Measurements from ENCODE around the gene PIK3R6. TPM values are rescaled to one million over a fixed set of nuclear protein-coding genes. Genes with fewer than 3 reads are reported as not detected.

Gene PIK3R6
- total and polyA plus RNA-seq, 2 of the 13 experiments (the other 11 are each of a cell fraction or from before 2014, with no cell fraction given) = not detected

GRCh38 chr17:8844229-8845218 is 22.9 kb downstream of the PIK3R6 start:
- H3K27ac ChIP-seq (ENCODE audit: extremely low read length, insufficient read depth, low read length) = no peak overlapping the region
- no peaks in the 10 kb centered on the region for H3K9me3 ChIP-seq (ENCODE audit: low read length)
- no peak overlapping the region for H3K4me2 ChIP-seq (ENCODE audit: low read depth, low read length)
- DNase-seq (ENCODE audit: low spot score) (no peak), ATAC-seq (no peak), FAIRE-seq (no peak)
- ChIA-PET POLR2A (no interaction called here), CTCF (ENCODE audit: low intra/inter-chr PET ratio, low total read pairs) (no interaction called here)
- BruUV-seq (replicated peaks) = no TSS peak
- intact Hi-C loops (cut with micrococcal nuclease; ENCODE audit: unreplicated experiment) (no loop called here), in situ Hi-C loops (cut with HindIII; ENCODE audit: extremely low pct_ligation_motif_present, low pct_unique_long_range_greater_than_20kb) (no loop called here)
- H3K36me3 ChIP-seq (replicated peaks in 1 of 2; ENCODE audit: control insufficient read depth in 1 of 2, insufficient read depth in 2 of 2, low read length in 2 of 2) = no peaks in the 10 kb centered on the region
- H3K4me1 ChIP-seq (ENCODE audit: insufficient read depth, low read length) = no peaks in the 10 kb centered on the region
- no peaks in the 10 kb centered on the region for H4K20me1 ChIP-seq (ENCODE audit: insufficient read depth, low read length)
- no peak overlapping the region for H2AFZ ChIP-seq (ENCODE audit: low read length)
- H3K9ac ChIP-seq (ENCODE audit: insufficient read depth, low read depth, low read length) = no peak overlapping the region
- no peak overlapping the region for H3K4me3 ChIP-seq (replicated peaks in 1 of 3; ENCODE audit: insufficient read depth in 1 of 3, low read depth in 2 of 3, low read length in 3 of 3)
- no peaks in the 10 kb centered on the region for H3K79me2 ChIP-seq (ENCODE audit: insufficient read depth, low read length)
- peaks cover 0 to 11% of the 10 kb centered on the region in 2 experiments; a peak in 3 of 5 replicates for H3K27me3 ChIP-seq (ENCODE audit: control insufficient read depth in 1 of 2, insufficient read depth in 2 of 2, low read length in 2 of 2)
- 12% methylated on average over 9 of the region's 9 CpGs for whole genome bisulfite sequencing (ENCODE audit: low lambda C conversion rate)
- no peak for TF ChIP-seq FOXA3 (CRISPR knock-in tag; IDR thresholded peaks at IDR 0.05)
- no peak for TF ChIP-seq RARA (CRISPR knock-in tag; IDR thresholded peaks at IDR 0.05)
- TF ChIP-seq, protein P1, sequence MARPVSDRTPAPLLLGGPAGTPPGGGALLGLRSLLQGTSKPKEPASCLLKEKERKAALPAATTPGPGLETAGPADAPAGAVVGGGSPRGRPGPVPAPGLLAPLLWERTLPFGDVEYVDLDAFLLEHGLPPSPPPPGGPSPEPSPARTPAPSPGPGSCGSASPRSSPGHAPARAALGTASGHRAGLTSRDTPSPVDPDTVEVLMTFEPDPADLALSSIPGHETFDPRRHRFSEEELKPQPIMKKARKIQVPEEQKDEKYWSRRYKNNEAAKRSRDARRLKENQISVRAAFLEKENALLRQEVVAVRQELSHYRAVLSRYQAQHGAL (CRISPR knock-in tag; IDR thresholded peaks at IDR 0.05; ENCODE audit: not compliant biosample characterization) = no peak
- no peak for TF ChIP-seq KDM4B (CRISPR knock-in tag; IDR thresholded peaks at IDR 0.05)
- TF ChIP-seq ELF3 (CRISPR knock-in tag; IDR thresholded peaks at IDR 0.05) = no peak
- TF ChIP-seq NFYB (CRISPR knock-in tag; IDR thresholded peaks at IDR 0.05) = no peak
- TF ChIP-seq NFKB2 (CRISPR knock-in tag; IDR thresholded peaks at IDR 0.05; ENCODE audit: borderline replicate concordance) = no peak
- no peak for TF ChIP-seq ZNF580 (CRISPR knock-in tag; IDR thresholded peaks at IDR 0.05; ENCODE audit: borderline replicate concordance, low read depth)
- TF ChIP-seq, protein P2, sequence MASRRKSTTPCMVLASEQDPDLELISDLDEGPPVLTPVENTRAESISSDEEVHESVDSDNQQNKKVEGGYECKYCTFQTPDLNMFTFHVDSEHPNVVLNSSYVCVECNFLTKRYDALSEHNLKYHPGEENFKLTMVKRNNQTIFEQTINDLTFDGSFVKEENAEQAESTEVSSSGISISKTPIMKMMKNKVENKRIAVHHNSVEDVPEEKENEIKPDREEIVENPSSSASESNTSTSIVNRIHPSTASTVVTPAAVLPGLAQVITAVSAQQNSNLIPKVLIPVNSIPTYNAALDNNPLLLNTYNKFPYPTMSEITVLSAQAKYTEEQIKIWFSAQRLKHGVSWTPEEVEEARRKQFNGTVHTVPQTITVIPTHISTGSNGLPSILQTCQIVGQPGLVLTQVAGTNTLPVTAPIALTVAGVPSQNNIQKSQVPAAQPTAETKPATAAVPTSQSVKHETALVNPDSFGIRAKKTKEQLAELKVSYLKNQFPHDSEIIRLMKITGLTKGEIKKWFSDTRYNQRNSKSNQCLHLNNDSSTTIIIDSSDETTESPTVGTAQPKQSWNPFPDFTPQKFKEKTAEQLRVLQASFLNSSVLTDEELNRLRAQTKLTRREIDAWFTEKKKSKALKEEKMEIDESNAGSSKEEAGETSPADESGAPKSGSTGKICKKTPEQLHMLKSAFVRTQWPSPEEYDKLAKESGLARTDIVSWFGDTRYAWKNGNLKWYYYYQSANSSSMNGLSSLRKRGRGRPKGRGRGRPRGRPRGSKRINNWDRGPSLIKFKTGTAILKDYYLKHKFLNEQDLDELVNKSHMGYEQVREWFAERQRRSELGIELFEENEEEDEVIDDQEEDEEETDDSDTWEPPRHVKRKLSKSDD (CRISPR knock-in tag; IDR thresholded peaks at IDR 0.05; ENCODE audit: low read depth) = no peak
- TF ChIP-seq, protein P3, sequence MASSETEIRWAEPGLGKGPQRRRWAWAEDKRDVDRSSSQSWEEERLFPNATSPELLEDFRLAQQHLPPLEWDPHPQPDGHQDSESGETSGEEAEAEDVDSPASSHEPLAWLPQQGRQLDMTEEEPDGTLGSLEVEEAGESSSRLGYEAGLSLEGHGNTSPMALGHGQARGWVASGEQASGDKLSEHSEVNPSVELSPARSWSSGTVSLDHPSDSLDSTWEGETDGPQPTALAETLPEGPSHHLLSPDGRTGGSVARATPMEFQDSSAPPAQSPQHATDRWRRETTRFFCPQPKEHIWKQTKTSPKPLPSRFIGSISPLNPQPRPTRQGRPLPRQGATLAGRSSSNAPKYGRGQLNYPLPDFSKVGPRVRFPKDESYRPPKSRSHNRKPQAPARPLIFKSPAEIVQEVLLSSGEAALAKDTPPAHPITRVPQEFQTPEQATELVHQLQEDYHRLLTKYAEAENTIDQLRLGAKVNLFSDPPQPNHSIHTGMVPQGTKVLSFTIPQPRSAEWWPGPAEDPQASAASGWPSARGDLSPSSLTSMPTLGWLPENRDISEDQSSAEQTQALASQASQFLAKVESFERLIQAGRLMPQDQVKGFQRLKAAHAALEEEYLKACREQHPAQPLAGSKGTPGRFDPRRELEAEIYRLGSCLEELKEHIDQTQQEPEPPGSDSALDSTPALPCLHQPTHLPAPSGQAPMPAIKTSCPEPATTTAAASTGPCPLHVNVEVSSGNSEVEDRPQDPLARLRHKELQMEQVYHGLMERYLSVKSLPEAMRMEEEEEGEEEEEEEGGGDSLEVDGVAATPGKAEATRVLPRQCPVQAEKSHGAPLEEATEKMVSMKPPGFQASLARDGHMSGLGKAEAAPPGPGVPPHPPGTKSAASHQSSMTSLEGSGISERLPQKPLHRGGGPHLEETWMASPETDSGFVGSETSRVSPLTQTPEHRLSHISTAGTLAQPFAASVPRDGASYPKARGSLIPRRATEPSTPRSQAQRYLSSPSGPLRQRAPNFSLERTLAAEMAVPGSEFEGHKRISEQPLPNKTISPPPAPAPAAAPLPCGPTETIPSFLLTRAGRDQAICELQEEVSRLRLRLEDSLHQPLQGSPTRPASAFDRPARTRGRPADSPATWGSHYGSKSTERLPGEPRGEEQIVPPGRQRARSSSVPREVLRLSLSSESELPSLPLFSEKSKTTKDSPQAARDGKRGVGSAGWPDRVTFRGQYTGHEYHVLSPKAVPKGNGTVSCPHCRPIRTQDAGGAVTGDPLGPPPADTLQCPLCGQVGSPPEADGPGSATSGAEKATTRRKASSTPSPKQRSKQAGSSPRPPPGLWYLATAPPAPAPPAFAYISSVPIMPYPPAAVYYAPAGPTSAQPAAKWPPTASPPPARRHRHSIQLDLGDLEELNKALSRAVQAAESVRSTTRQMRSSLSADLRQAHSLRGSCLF (CRISPR knock-in tag; IDR thresholded peaks at IDR 0.05; ENCODE audit: borderline replicate concordance) = no peak
- no peak for TF ChIP-seq NPAS2 (CRISPR knock-in tag; IDR thresholded peaks at IDR 0.05; ENCODE audit: borderline replicate concordance)
- TF ChIP-seq ZNF672 (CRISPR knock-in tag; IDR thresholded peaks at IDR 0.05) = no peak
- no peak for TF ChIP-seq EHMT2 (IDR thresholded peaks at IDR 0.05; ENCODE audit: borderline replicate concordance, low read depth, low read length)
- TF ChIP-seq KAT2B (IDR thresholded peaks at IDR 0.05; ENCODE audit: borderline replicate concordance, low read depth, low read length) = no peak
- no peak for TF ChIP-seq ZNF761 (CRISPR knock-in tag; conservative IDR thresholded peaks at IDR 0.05)

Data from HepG2 (cell line).